Measurements from ENCODE around the gene SEMA4C. TPM values are rescaled to one million over a fixed set of nuclear protein-coding genes. Genes with fewer than 3 reads are reported as not detected.

The SEMA4C gene
- total and polyA plus RNA-seq, 2 of the 4 experiments (the other 2 are of a cell fraction) = 15.8 to 24.3 TPM

- peaks cover 11 to 36% of the 10 kb centered on the region in 2 experiments for H3K79me1 ChIP-seq (ENCODE audit: low read depth in 1 of 2, low read length in 2 of 2)
- peak within 1 kb of the TSS; percentile 58 for H3K27ac ChIP-seq (ENCODE audit: insufficient read depth, low read length)
- H4K91ac ChIP-seq (ENCODE audit: insufficient read depth, low read depth, low read length) = peak within 1 kb of the TSS; percentile 62
- no peaks in the 10 kb centered on the region; the same call in 1 of the 2 replicates for H4K20me1 ChIP-seq (ENCODE audit: insufficient read depth, low read length)
- TF ChIP-seq CTCF (conservative IDR thresholded peaks at IDR 0.05; ENCODE audit: low read depth, low read length) (peak; percentile 99), POLR2A (IDR thresholded peaks at IDR 0.05; ENCODE audit: low read depth, low read length) (peak; percentile 53; the same call in 1 of the 2 replicates), CHD1 (IDR thresholded peaks at IDR 0.05; ENCODE audit: low read depth, low read length) (no peak), RAD21 (IDR thresholded peaks at IDR 0.05; ENCODE audit: low read length) (peak; percentile 93), BHLHE40 (IDR thresholded peaks at IDR 0.05; ENCODE audit: low read depth, low read length) (no peak), RCOR1 (IDR thresholded peaks at IDR 0.05; ENCODE audit: insufficient replicate concordance, low read length) (no peak), MAZ (IDR thresholded peaks at IDR 0.05; ENCODE audit: borderline replicate concordance, low read depth, low read length) (peak; percentile 75; the same call in 1 of the 2 replicates), NFE2L2 (IDR thresholded peaks at IDR 0.05; ENCODE audit: low read depth, low read length) (no peak), SMC3 (IDR thresholded peaks at IDR 0.05; ENCODE audit: low read depth, low read length) (peak; percentile 90), FOS (IDR thresholded peaks at IDR 0.05; ENCODE audit: low read depth, low read length) (peak; percentile 79; the same call in 1 of the 2 replicates), MXI1 (IDR thresholded peaks at IDR 0.05; ENCODE audit: borderline replicate concordance, low read depth, low read length) (peak; percentile 46; the same call in 1 of the 2 replicates)
- peak within 1 kb of the TSS; percentile 74 to 84 for H4K8ac ChIP-seq (ENCODE audit: low read depth in 2 of 2, low read length in 2 of 2)
- H3K9ac ChIP-seq (ENCODE audit: low read depth, low read length) = peak within 1 kb of the TSS; percentile 63
- H2AK9ac ChIP-seq (replicated peaks; ENCODE audit: low read depth, low read length, poor library complexity) = peak within 1 kb of the TSS; percentile 95
- H3K36me3 ChIP-seq (ENCODE audit: control insufficient read depth, insufficient read depth, low read length) = peaks cover 29% of the 10 kb centered on the region
- H3K23ac ChIP-seq (ENCODE audit: low read depth, low read length) = peak within 1 kb of the TSS; percentile 66; the same call in 1 of the 2 replicates
- dilution Hi-C loops (cut with HindIII; ENCODE audit: low sequenced_read_pairs, unreplicated experiment) (no loop called here), in situ Hi-C loops (cut with MboI; ENCODE audit: low sequenced_read_pairs) (loop anchor here (5.0 to 25.0 kb wide), 2 partner anchors 99 to 254 kb away; partner anchors contain the start of gene ANKRD36), intact Hi-C loops (cut with micrococcal nuclease) (loop anchor here (1.0 kb wide), 3 partner anchors 10 to 102 kb away; no protein-coding TSS in a partner anchor)
- H3K14ac ChIP-seq (replicated peaks; ENCODE audit: low read depth, low read length) = peak within 1 kb of the TSS; percentile 64
- BruUV-seq (replicated peaks) = no TSS peak
- H2AFZ ChIP-seq (replicated peaks; ENCODE audit: low read length, poor library complexity) = peak within 1 kb of the TSS; percentile 99
- DNase-seq (peak; percentile 98), ATAC-seq (ENCODE audit: low read depth) (peak; percentile 96)
- H3K18ac ChIP-seq (ENCODE audit: low read depth, low read length) = no peak within 1 kb of the TSS; the same call in 1 of the 2 replicates
- peak within 1 kb of the TSS; percentile 17 for H2BK5ac ChIP-seq (ENCODE audit: low read depth, low read length, poor library complexity, severe bottlenecking)
- H3K27me3 ChIP-seq (ENCODE audit: control insufficient read depth, insufficient read depth, low read length) = no peaks in the 10 kb centered on the region
- H4K5ac ChIP-seq (ENCODE audit: low read depth, low read length) = no peak within 1 kb of the TSS; the same call in 1 of the 2 replicates
- H3K4me3 ChIP-seq (ENCODE audit: insufficient read depth, low read depth, low read length) = peak within 1 kb of the TSS; percentile 60
- H2AK5ac ChIP-seq (ENCODE audit: low read depth, low read length) = no peak within 1 kb of the TSS
- WGBS, 2 experiments (ENCODE audit: extremely low coverage in 2 of 2, insufficient read length in 1 of 2) = 0% methylated on average over 42 of the region's 81 CpGs; no CpG with 5 or more reads in 1 of the 2 experiments
- H3K4me2 ChIP-seq (ENCODE audit: low read depth, low read length) = peak within 1 kb of the TSS; percentile 87
- H3K9me3 ChIP-seq (ENCODE audit: control insufficient read depth, insufficient read depth, low read length) = no peaks in the 10 kb centered on the region
- peak within 1 kb of the TSS; percentile 84 for H3K4ac ChIP-seq (ENCODE audit: low read depth, low read length)
- H3K56ac ChIP-seq (ENCODE audit: extremely low read depth, insufficient read depth, low read length) = no peak within 1 kb of the TSS
- H2BK15ac ChIP-seq (ENCODE audit: low read depth, low read length) = no peak within 1 kb of the TSS
- CTCF ChIA-PET = interaction anchor here (0.6 to 2.0 kb wide), 20 partner anchors 10 to 105 kb away, joined by 3 to 23 read pairs (median 4); no protein-coding TSS in a partner anchor
- peaks cover 3% of the 10 kb centered on the region; the same call in 1 of the 2 replicates for H3K9me1 ChIP-seq (ENCODE audit: insufficient read depth, low read length)
- POLR2A ChIA-PET (ENCODE audit: unreplicated experiment) = interaction anchor here (0.8 kb wide), 1 partner anchor 95 kb away, joined by 3 read pairs; no protein-coding TSS in a partner anchor
- H2BK20ac ChIP-seq (ENCODE audit: low read depth, low read length) = no peak within 1 kb of the TSS
- no peak within 1 kb of the TSS for H2BK120ac ChIP-seq (ENCODE audit: low read depth, low read length)
- peaks cover 12% of the 10 kb centered on the region for H3K4me1 ChIP-seq (ENCODE audit: control insufficient read depth, insufficient read depth, low read length)
These were observed 12.1 kb downstream of the SEMA4C start, which contains the start of gene ANKRD39 for GRCh38 chr2:96857667-96858372. Gene ANKRD39 (minus strand): TSS chr2:96858016. CDS start chr2:96857987, 29 bp downstream.
